PC-3 (cell line): Measurements from ENCODE around the gene DGKI. TPM values are rescaled to one million over a fixed set of nuclear protein-coding genes. Genes with fewer than 3 reads are reported as not detected.

Source experiments
- ATAC-seq: fragments of 200-7000 bp; cut with Tn5 transposase; 2 replicates; pipeline ENCODE4 v1.9.1; 2020; ENCODE audit warnings: mild to moderate bottlenecking, moderate library complexity
- BruUV-seq: library from RNA; stranded (reverse); fragments of 400-500 nt; replicated peaks from 2 replicates; lab custom pipeline; 2021; lab: Mats Ljungman, UMichigan
- CTCF ChIA-PET: fragments of 300-600 bp; sonication (Branson Sonifier 250); formaldehyde crosslinking; loops from one replicate; lab custom pipeline; 2022; ENCODE audit warnings: antibody characterized with exemption; lab: Charles Lee
- POLR2A ChIA-PET: fragments of 300-600 bp; sonication (Branson Sonifier 250); formaldehyde crosslinking; loops from one replicate; lab custom pipeline; 2022; ENCODE audit warnings: antibody characterized with exemption; ENCODE audit not compliant: unreplicated experiment; lab: Charles Lee
- DNase-seq: peaks from one replicate; pipeline ENCODE4 v3.0.0-alpha.2; 2015
- H2AFZ ChIP-seq: fragments of 300-600 bp; sonication (generic); 2 replicates; pipeline ENCODE4 v1.6.0; 2016; ENCODE audit warnings: antibody characterized with exemption, low read length
- H3F3A ChIP-seq: fragments of 300-600 bp; sonication (generic); one replicate; pipeline ENCODE4 v1.6.0; 2017; ENCODE audit warnings: antibody characterized with exemption, low read length, control low read depth, mild to moderate bottlenecking; ENCODE audit not compliant: unreplicated experiment
- H3K27ac ChIP-seq: fragments of 300-600 bp; sonication (generic); 2 replicates; pipeline ENCODE4 v1.5.1; 2016; ENCODE audit warnings: mild to moderate bottlenecking, low read length
- H3K27me3 ChIP-seq: fragments of 300-600 bp; sonication (generic); 2 replicates; pipeline ENCODE4 v1.6.1; 2016; ENCODE audit warnings: low read length, mixed read lengths
- H3K36me3 ChIP-seq: fragments of 300-600 bp; sonication (generic); 2 replicates; pipeline ENCODE4 v1.6.1; 2016; ENCODE audit warnings: low read depth, mixed run types, low read length, mixed read lengths
- H3K4me1 ChIP-seq: fragments of 300-600 bp; sonication (generic); 2 replicates; pipeline ENCODE4 v1.5.1; 2016; ENCODE audit warnings: low read length; ENCODE audit not compliant: insufficient read depth
- H3K4me2 ChIP-seq: fragments of 300-600 bp; sonication (generic); 2 replicates; pipeline ENCODE4 v1.6.0; 2016; ENCODE audit warnings: low read length
- H3K4me3 ChIP-seq: fragments of 300-600 bp; sonication (generic); 2 replicates; pipeline ENCODE4 v1.5.1; 2016; ENCODE audit warnings: mild to moderate bottlenecking, low read length, mixed read lengths
- H3K79me2 ChIP-seq: fragments of 300-600 bp; sonication (generic); 2 replicates; pipeline ENCODE4 v1.6.1; 2017; ENCODE audit warnings: low read length, mixed read lengths
- H3K9ac ChIP-seq: fragments of 300-600 bp; sonication (generic); 2 replicates; pipeline ENCODE4 v1.6.0; 2016; ENCODE audit warnings: mild to moderate bottlenecking, low read length
- H3K9me2 ChIP-seq: fragments of 300-600 bp; sonication (generic); replicated peaks from 2 replicates; pipeline ENCODE4 v1.6.1; 2016; ENCODE audit warnings: mixed run types, low read length, mixed read lengths
- H3K9me3 ChIP-seq: fragments of 300-600 bp; sonication (generic); 2 replicates; pipeline ENCODE4 v1.6.1; 2016; ENCODE audit warnings: low read length, mixed read lengths
- H4K20me1 ChIP-seq: fragments of 300-600 bp; sonication (generic); 2 replicates; pipeline ENCODE4 v1.6.1; 2016; ENCODE audit warnings: low read length, mixed read lengths
- CTCF ChIP-seq: fragments of 300-600 bp; sonication (generic); conservative IDR thresholded peaks from 2 replicates; pipeline ENCODE4 v1.5.1; 2017; ENCODE audit warnings: antibody characterized with exemption, low read depth, mild to moderate bottlenecking, low read length
- EZH2 ChIP-seq: fragments of 300-600 bp; sonication (generic); IDR thresholded peaks from one replicate; pipeline ENCODE4 v1.6.1; 2017; ENCODE audit warnings: antibody characterized with exemption, mild to moderate bottlenecking, low read length; ENCODE audit not compliant: unreplicated experiment
- EZH2phosphoT487 ChIP-seq: fragments of 300-600 bp; sonication (generic); IDR thresholded peaks from 2 replicates; pipeline ENCODE4 v1.6.1; 2018; ENCODE audit warnings: mild to moderate bottlenecking, antibody characterized with exemption, low read length, borderline replicate concordance
- intact Hi-C: fragments of 100-400 bp; cut with micrococcal nuclease; formaldehyde crosslinking; loops from 2 replicates; pipeline ENCODE4 v1.9.0; 2023
- total RNA-seq: library from RNA; depleted of rRNA; stranded (reverse); fragments of >200 nt; gene quantifications from 2 replicates; pipeline ENCODE4 v1.2.3, GENCODE V29; 2014

Gene DGKI
- total RNA-seq, 1 experiment from 2014 or later: not detected

GRCh38 chr7:137342828-137343261 lies 503.9 kb downstream of the DGKI start:
- Histone ChIP-seq H4K20me1 (no peaks in the 10 kb centered on the region), H3K9ac (no peak overlapping the region), H3K79me2 (no peaks in the 10 kb centered on the region), H2AFZ (peak overlapping the region; percentile 67), H3K9me3 (no peaks in the 10 kb centered on the region), H3K36me3 (no peaks in the 10 kb centered on the region), H3K4me2 (peak overlapping the region; percentile 84), H3K27ac (no peak overlapping the region), H3K9me2 (no peaks in the 10 kb centered on the region), H3K27me3 (peaks cover 12% of the 10 kb centered on the region), H3K4me3 (peak overlapping the region; percentile 58), H3F3A (no peaks in the 10 kb centered on the region), H3K4me1 (peaks cover 6% of the 10 kb centered on the region)
- POLR2A ChIA-PET: no interaction called here
- ATAC-seq (peak; percentile 45), DNase-seq (no peak)
- intact Hi-C loops: no loop called here
- TF ChIP-seq EZH2phosphoT487 (no peak), EZH2 (no peak), CTCF (no peak)
- CTCF ChIA-PET: no interaction called here
- BruUV-seq: no TSS peak

GRCh38 chr7:137342265-137342664 lies 504.5 kb downstream of the DGKI start:
- DNase-seq: no peak
- H3K79me2 ChIP-seq: no peaks in the 10 kb centered on the region
- ChIA-PET CTCF (no interaction called here), POLR2A (no interaction called here)
- no peak overlapping the region for H3K4me2 ChIP-seq
- no TSS peak for BruUV-seq
- H3K36me3 ChIP-seq: no peaks in the 10 kb centered on the region
- intact Hi-C loops: no loop called here
- TF ChIP-seq EZH2 (no peak), CTCF (no peak), EZH2phosphoT487 (no peak)
- no peak overlapping the region for H3K9ac ChIP-seq
- H3K4me1 ChIP-seq: peaks cover 6% of the 10 kb centered on the region
- H3K9me2 ChIP-seq: no peaks in the 10 kb centered on the region
- ATAC-seq: no peak
- no peak overlapping the region for H3K4me3 ChIP-seq
- H3F3A ChIP-seq: no peaks in the 10 kb centered on the region
- H3K27me3 ChIP-seq: peaks cover 12% of the 10 kb centered on the region
- H3K9me3 ChIP-seq: no peaks in the 10 kb centered on the region
- no peak overlapping the region for H2AFZ ChIP-seq
- no peaks in the 10 kb centered on the region for H4K20me1 ChIP-seq
- no peak overlapping the region for H3K27ac ChIP-seq

GRCh38 chr7:137337902-137338301 lies 508.9 kb downstream of the DGKI start:
- ChIA-PET POLR2A (no interaction called here), CTCF (interaction anchor here (0.5 to 0.6 kb wide), 3 partner anchors 339 to 368 kb away, joined by 3 to 4 read pairs (median 3); no protein-coding TSS in a partner anchor)

More at GRCh38 chr7:137337902-137338301, 508.9 kb downstream of the DGKI start:
- DNase-seq (peak; percentile 48), ATAC-seq (no peak)
- no peaks in the 10 kb centered on the region for H3K79me2 ChIP-seq
- no peaks in the 10 kb centered on the region for H4K20me1 ChIP-seq
- no peaks in the 10 kb centered on the region for H3K9me3 ChIP-seq
- BruUV-seq: no TSS peak
- H3F3A ChIP-seq: no peaks in the 10 kb centered on the region
- H3K4me1 ChIP-seq: peaks cover 2% of the 10 kb centered on the region
- no peak overlapping the region for H2AFZ ChIP-seq
- no peaks in the 10 kb centered on the region for H3K9me2 ChIP-seq
- TF ChIP-seq CTCF (peak; percentile 51; the same call in 1 of the 2 replicates), EZH2phosphoT487 (no peak)
- no peak overlapping the region for H3K9ac ChIP-seq
- intact Hi-C loops: no loop called here
- no peak overlapping the region for H3K4me2 ChIP-seq
- no peak overlapping the region for H3K4me3 ChIP-seq
- no peaks in the 10 kb centered on the region for H3K36me3 ChIP-seq
- no peak overlapping the region for H3K27ac ChIP-seq
- peaks cover 12% of the 10 kb centered on the region for H3K27me3 ChIP-seq
